A673 (cell line): ENCODE results near the gene IGSF6. TPM values are rescaled to one million over a fixed set of nuclear protein-coding genes. Genes with fewer than 3 reads are reported as not detected.
"Not testable (repeated sequence)": the region's sequence is repeated elsewhere in the genome, so short reads cannot be mapped to it uniquely, and the experiment has no call there.

Experiments used
- BruUV-seq: library from RNA; stranded (reverse); fragments of 400-500 nt; replicated peaks from 2 replicates; lab custom pipeline; 2021; lab: Mats Ljungman, UMichigan
- CTCF ChIA-PET: fragments of 300-600 bp; sonication (Branson Sonifier 250); formaldehyde crosslinking; loops from one replicate; lab custom pipeline; 2022; ENCODE audit warnings: antibody characterized with exemption; lab: Charles Lee
- POLR2A ChIA-PET: fragments of 300-600 bp; sonication (Branson Sonifier 250); formaldehyde crosslinking; loops from one replicate; lab custom pipeline; 2022; ENCODE audit warnings: antibody characterized with exemption; ENCODE audit not compliant: low non-redundant PET; lab: Charles Lee
- DNase-seq: peaks from one replicate; pipeline ENCODE4 v3.0.0-alpha.2; 2015; ENCODE audit warnings: low spot score
- H3K27ac ChIP-seq: fragments of 200-600 bp; sonication (generic); 2 replicates; pipeline ENCODE4 v1.5.1; 2016; ENCODE audit warnings: mixed run types, low read depth, mild to moderate bottlenecking, mixed read lengths, antibody characterized with exemption, low read length; ENCODE audit not compliant: poor library complexity, severe bottlenecking
- H3K27me3 ChIP-seq: fragments of 200-600 bp; sonication (generic); replicated peaks from 2 replicates; pipeline ENCODE4 v1.6.1; 2017; ENCODE audit warnings: mixed run types, low read depth, mild to moderate bottlenecking, mixed read lengths, antibody characterized with exemption, low read length; ENCODE audit not compliant: insufficient read depth, poor library complexity
- H3K36me3 ChIP-seq: fragments of 200-600 bp; sonication (generic); 2 replicates; pipeline ENCODE4 v1.6.1; 2016; ENCODE audit warnings: mixed run types, mild to moderate bottlenecking, mixed read lengths, antibody characterized with exemption, low read length; ENCODE audit not compliant: insufficient read depth, poor library complexity, severe bottlenecking
- H3K4me1 ChIP-seq: fragments of 200-600 bp; sonication (generic); 2 replicates; pipeline ENCODE4 v1.6.1; 2017; ENCODE audit warnings: mixed run types, mild to moderate bottlenecking, mixed read lengths, antibody characterized with exemption, low read length; ENCODE audit not compliant: insufficient read depth, poor library complexity, severe bottlenecking
- H3K4me3 ChIP-seq: fragments of 200-600 bp; sonication (generic); 2 replicates; pipeline ENCODE4 v1.5.1; 2016; ENCODE audit warnings: low read depth, mixed run types, mild to moderate bottlenecking, mixed read lengths, low read length; ENCODE audit not compliant: poor library complexity, severe bottlenecking
- H3K9me3 ChIP-seq: fragments of 200-600 bp; sonication (generic); 2 replicates; pipeline ENCODE4 v1.6.1; 2016; ENCODE audit warnings: mixed run types, low read depth, mild to moderate bottlenecking, mixed read lengths, antibody characterized with exemption, low read length; ENCODE audit not compliant: poor library complexity, severe bottlenecking
- EZH2 ChIP-seq: fragments of 200-600 bp; sonication (generic); IDR thresholded peaks from 2 replicates; pipeline ENCODE4 v1.6.1; 2017; ENCODE audit warnings: borderline replicate concordance, low read depth, mild to moderate bottlenecking, mixed read lengths, antibody characterized with exemption, low read length; ENCODE audit not compliant: poor library complexity, severe bottlenecking
- intact Hi-C: fragments of 100-400 bp; cut with micrococcal nuclease; formaldehyde crosslinking; loops from one replicate; pipeline ENCODE4 v1.10.0; 2022; ENCODE audit not compliant: unreplicated experiment
- total RNA-seq: library from RNA; stranded (reverse); gene quantifications from 2 replicates; pipeline ENCODE4 v1.2.3, GENCODE V29; 2021
- TF ChIP-seq, protein P1 (sequence below): fragments of 300-800, 200-600 bp; sonication (generic); conservative IDR thresholded peaks from 2 replicates; pipeline ENCODE4 v1.5.1; 2017; ENCODE audit warnings: low read depth, mild to moderate bottlenecking, antibody characterized with exemption, low read length, moderate library complexity, mixed read lengths

IGSF6 gene
- total RNA-seq, 1 experiment from 2014 or later: not detected

DNA sequence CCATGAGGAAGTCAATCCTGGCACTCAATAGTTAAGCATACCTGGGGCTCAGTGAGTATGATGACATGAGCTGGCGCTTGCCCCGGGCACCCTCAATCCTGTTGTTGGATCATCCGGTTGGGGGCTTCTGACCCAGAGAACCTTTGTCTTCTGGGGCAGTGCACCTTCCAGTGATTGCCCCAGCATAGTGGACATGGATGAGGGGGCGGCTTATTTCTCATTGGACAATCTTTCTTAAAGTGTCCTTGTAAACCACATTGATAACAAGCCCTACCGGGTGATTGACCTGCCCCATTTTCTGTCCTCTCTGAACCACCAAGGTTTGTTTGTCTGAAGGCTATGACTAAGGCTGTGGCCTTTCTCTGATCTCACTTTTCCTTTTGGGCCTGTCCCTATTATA is 18.2 kb downstream of the IGSF6 start:
- Histone ChIP-seq H3K36me3 (peaks cover 7% of the 10 kb centered on the region), H3K27me3 (no peaks in the 10 kb centered on the region), H3K4me1 (peaks cover 4% of the 10 kb centered on the region), H3K4me3 (no peak overlapping the region), H3K9me3 (no peaks in the 10 kb centered on the region), H3K27ac (no peak overlapping the region)
- no peak for DNase-seq
- ChIA-PET CTCF (no interaction called here), POLR2A (no interaction called here)
- no TSS peak for BruUV-seq
- intact Hi-C loops: no loop called here
- TF ChIP-seq, protein P1, sequence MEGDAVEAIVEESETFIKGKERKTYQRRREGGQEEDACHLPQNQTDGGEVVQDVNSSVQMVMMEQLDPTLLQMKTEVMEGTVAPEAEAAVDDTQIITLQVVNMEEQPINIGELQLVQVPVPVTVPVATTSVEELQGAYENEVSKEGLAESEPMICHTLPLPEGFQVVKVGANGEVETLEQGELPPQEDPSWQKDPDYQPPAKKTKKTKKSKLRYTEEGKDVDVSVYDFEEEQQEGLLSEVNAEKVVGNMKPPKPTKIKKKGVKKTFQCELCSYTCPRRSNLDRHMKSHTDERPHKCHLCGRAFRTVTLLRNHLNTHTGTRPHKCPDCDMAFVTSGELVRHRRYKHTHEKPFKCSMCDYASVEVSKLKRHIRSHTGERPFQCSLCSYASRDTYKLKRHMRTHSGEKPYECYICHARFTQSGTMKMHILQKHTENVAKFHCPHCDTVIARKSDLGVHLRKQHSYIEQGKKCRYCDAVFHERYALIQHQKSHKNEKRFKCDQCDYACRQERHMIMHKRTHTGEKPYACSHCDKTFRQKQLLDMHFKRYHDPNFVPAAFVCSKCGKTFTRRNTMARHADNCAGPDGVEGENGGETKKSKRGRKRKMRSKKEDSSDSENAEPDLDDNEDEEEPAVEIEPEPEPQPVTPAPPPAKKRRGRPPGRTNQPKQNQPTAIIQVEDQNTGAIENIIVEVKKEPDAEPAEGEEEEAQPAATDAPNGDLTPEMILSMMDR: no peak
- TF ChIP-seq EZH2: no peak

- CTCF ChIA-PET, POLR2A ChIA-PET, H3K27me3 ChIP-seq, H3K4me3 ChIP-seq, H3K9me3 ChIP-seq, intact Hi-C loops, BruUV-seq, DNase-seq, H3K4me1 ChIP-seq, H3K27ac ChIP-seq: not testable (repeated sequence)
- H3K36me3 ChIP-seq: peaks cover 22% of the 10 kb centered on the region
These were observed 20.3 kb downstream of the IGSF6 start for GRCh38 chr16:21631951-21632575.

- DNase-seq, H3K27ac ChIP-seq, POLR2A ChIA-PET, intact Hi-C loops, CTCF ChIA-PET, H3K4me3 ChIP-seq, BruUV-seq, H3K9me3 ChIP-seq, H3K27me3 ChIP-seq, H3K4me1 ChIP-seq: not testable (repeated sequence)
- H3K36me3 ChIP-seq: peaks cover 22% of the 10 kb centered on the region
These were observed 21.0 kb downstream of the IGSF6 start for GRCh38 chr16:21631376-21631775.

- H3K9me3 ChIP-seq, intact Hi-C loops, H3K27me3 ChIP-seq, DNase-seq, H3K27ac ChIP-seq, POLR2A ChIA-PET, H3K4me3 ChIP-seq, BruUV-seq, CTCF ChIA-PET: not testable (repeated sequence)
- Histone ChIP-seq H3K36me3 (peaks cover 26% of the 10 kb centered on the region), H3K4me1 (peaks cover 15% of the 10 kb centered on the region)
These were observed 21.5 kb downstream of the IGSF6 start for GRCh38 chr16:21630866-21631265.

GRCh38 chr16:21629616-21630539 is 22.5 kb downstream of the IGSF6 start:
- DNase-seq, intact Hi-C loops, H3K4me3 ChIP-seq, H3K9me3 ChIP-seq, BruUV-seq, H3K27me3 ChIP-seq, H3K27ac ChIP-seq, CTCF ChIA-PET, POLR2A ChIA-PET: not testable (repeated sequence)
- peaks cover 29% of the 10 kb centered on the region for H3K36me3 ChIP-seq
- peaks cover 15% of the 10 kb centered on the region for H3K4me1 ChIP-seq
